ENCODE measurements around the gene CYB5R4.

DNA sequence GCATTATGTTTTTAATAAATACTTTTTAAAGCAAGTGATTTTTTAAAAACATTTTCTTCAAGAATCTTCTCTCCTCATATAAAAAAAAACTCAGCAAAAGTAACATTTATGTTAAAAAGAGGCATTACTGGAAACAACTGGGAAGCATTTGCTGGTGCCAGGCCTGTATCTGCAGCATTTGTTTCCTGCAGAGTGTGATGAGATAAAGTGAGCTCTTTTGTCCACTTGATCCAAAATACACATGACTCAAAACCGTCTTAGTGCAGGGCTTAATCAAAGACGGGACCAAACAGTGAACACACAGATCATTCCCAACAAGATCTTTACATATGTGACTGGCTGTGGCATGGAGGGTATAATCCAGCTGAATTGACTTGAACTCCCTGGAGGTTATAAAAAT lies 34.7 kb upstream of the CYB5R4 start:
- TF ChIP-seq, protein P1, sequence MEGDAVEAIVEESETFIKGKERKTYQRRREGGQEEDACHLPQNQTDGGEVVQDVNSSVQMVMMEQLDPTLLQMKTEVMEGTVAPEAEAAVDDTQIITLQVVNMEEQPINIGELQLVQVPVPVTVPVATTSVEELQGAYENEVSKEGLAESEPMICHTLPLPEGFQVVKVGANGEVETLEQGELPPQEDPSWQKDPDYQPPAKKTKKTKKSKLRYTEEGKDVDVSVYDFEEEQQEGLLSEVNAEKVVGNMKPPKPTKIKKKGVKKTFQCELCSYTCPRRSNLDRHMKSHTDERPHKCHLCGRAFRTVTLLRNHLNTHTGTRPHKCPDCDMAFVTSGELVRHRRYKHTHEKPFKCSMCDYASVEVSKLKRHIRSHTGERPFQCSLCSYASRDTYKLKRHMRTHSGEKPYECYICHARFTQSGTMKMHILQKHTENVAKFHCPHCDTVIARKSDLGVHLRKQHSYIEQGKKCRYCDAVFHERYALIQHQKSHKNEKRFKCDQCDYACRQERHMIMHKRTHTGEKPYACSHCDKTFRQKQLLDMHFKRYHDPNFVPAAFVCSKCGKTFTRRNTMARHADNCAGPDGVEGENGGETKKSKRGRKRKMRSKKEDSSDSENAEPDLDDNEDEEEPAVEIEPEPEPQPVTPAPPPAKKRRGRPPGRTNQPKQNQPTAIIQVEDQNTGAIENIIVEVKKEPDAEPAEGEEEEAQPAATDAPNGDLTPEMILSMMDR (IDR thresholded peaks at IDR 0.05; ENCODE audit: low read depth, low read length): no peak
- no peak for TF ChIP-seq POLR2A (IDR thresholded peaks at IDR 0.05; ENCODE audit: extremely low read depth, insufficient read length)
- TF ChIP-seq MYC (IDR thresholded peaks at IDR 0.05; ENCODE audit: low read depth, low read length): no peak
- TF ChIP-seq, protein P2, sequence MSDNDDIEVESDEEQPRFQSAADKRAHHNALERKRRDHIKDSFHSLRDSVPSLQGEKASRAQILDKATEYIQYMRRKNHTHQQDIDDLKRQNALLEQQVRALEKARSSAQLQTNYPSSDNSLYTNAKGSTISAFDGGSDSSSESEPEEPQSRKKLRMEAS (IDR thresholded peaks at IDR 0.05; ENCODE audit: low read depth, low read length): no peak

Data from NB4 (cell line).